Keratinocyte (primary cell): Measurements from ENCODE around the gene HPSE2. TPM values are rescaled to one million over a fixed set of nuclear protein-coding genes. Genes with fewer than 3 reads are reported as not detected.

Experiments used
- DNase-seq: peaks from one replicate; pipeline ENCODE4 v3.0.0-alpha.2; 2011; ENCODE audit warnings: low read depth, missing footprints, low spot score
- FAIRE-seq: peaks from 2 replicates; lab custom pipeline; 2011; peaks lifted over from hg19 to GRCh38; lab: Jason Lieb, UNC
- H2AFZ ChIP-seq: 2 replicates; pipeline ENCODE4 v1.6.0; 2012; ENCODE audit warnings: low read length, control low read depth, inconsistent platforms; ENCODE audit not compliant: control insufficient read depth
- H3K27ac ChIP-seq: 2 replicates; pipeline ENCODE4 v1.5.1; 2011; ENCODE audit warnings: low read length; ENCODE audit not compliant: control insufficient read depth, insufficient read depth
- H3K27me3 ChIP-seq: 3 replicates; pipeline ENCODE4 v1.6.0; 2011; ENCODE audit warnings: low read length; ENCODE audit not compliant: control insufficient read depth, insufficient read depth; ENCODE audit errors: extremely low read depth
- H3K36me3 ChIP-seq, 2 experiments: 2 replicates in 1 of 2; 3 replicates in 1 of 2; pipeline ENCODE4 v1.5.1; 2011; ENCODE audit warnings: low read length in 2 of 2, mild to moderate bottlenecking in 1 of 2; ENCODE audit not compliant: control insufficient read depth in 2 of 2, insufficient read depth in 2 of 2; ENCODE audit errors: extremely low read depth in 1 of 2
- H3K4me1 ChIP-seq: 3 replicates; pipeline ENCODE4 v1.5.1; 2011; ENCODE audit warnings: low read length; ENCODE audit not compliant: control insufficient read depth, insufficient read depth; ENCODE audit errors: extremely low read depth
- H3K4me2 ChIP-seq: 3 replicates; pipeline ENCODE4 v1.6.0; 2011; ENCODE audit warnings: low read depth, low read length; ENCODE audit not compliant: control insufficient read depth, insufficient read depth; ENCODE audit errors: extremely low read depth
- H3K4me3 ChIP-seq, 3 experiments: fragments of 200-600 bp in 1 of 3; sonication (generic) in 1 of 3; 2 replicates in 2 of 3; 3 replicates in 1 of 3; pipeline ENCODE4 v1.5.1; 2011 to 2016; ENCODE audit warnings: low read length in 3 of 3, mild to moderate bottlenecking in 3 of 3, control low read depth in 2 of 3, inconsistent platforms in 1 of 3, low read depth in 1 of 3, mixed read lengths in 1 of 3, mixed run types in 1 of 3, moderate library complexity in 1 of 3; ENCODE audit not compliant: control insufficient read depth in 2 of 3, insufficient read depth in 2 of 3; ENCODE audit errors: extremely low read depth in 1 of 3
- H3K79me2 ChIP-seq: 2 replicates; pipeline ENCODE4 v1.6.0; 2012; ENCODE audit warnings: low read length; ENCODE audit not compliant: control insufficient read depth, insufficient read depth
- H3K9ac ChIP-seq: 3 replicates; pipeline ENCODE4 v1.6.0; 2011; ENCODE audit warnings: low read length; ENCODE audit not compliant: control insufficient read depth, insufficient read depth; ENCODE audit errors: extremely low read depth
- H3K9me1 ChIP-seq: 3 replicates; pipeline ENCODE4 v1.6.0; 2011; ENCODE audit warnings: low read length; ENCODE audit not compliant: control insufficient read depth, insufficient read depth; ENCODE audit errors: extremely low read depth
- H3K9me3 ChIP-seq: 2 replicates; pipeline ENCODE4 v1.5.1; 2012; ENCODE audit warnings: low read depth, low read length; ENCODE audit not compliant: control insufficient read depth
- H4K20me1 ChIP-seq: 3 replicates; pipeline ENCODE4 v1.6.0; 2011; ENCODE audit warnings: low read length; ENCODE audit not compliant: control insufficient read depth, insufficient read depth; ENCODE audit errors: extremely low read depth
- EZH2 ChIP-seq: IDR thresholded peaks from one replicate; pipeline ENCODE4 v1.6.1; 2012; ENCODE audit warnings: inconsistent platforms, mild to moderate bottlenecking, low read length, moderate library complexity
- dilution Hi-C: fragments of 300-500 bp; cut with MboI; formaldehyde crosslinking; loops from one replicate; pipeline ENCODE4 v1.7.0; 2020; ENCODE audit warnings: low sequenced_read_pairs; ENCODE audit not compliant: extremely low pct_ligation_motif_present
- polyA plus RNA-seq, 5 experiments: library from polyadenylated mRNA; depleted of rRNA in 3 of 5; stranded (reverse) in 3 of 5; stranded (forward) in 1 of 5; unstranded in 1 of 5; fragments of >200 nt; gene quantifications; 1 replicate in 1 of 5; 2 replicates in 3 of 5; 3 replicates in 1 of 5; pipeline versions ENCODE4 v1.2.1 to v1.2.3, GENCODE V29; 2011 to 2012; ENCODE audit warnings: missing spikeins in 2 of 5, low read depth in 1 of 5, low replicate concordance in 1 of 5
- TF ChIP-seq, protein P1 (sequence below), 3 experiments: IDR thresholded peaks in 1 of 3; conservative IDR thresholded peaks in 1 of 3; optimal IDR thresholded peaks in 1 of 3; 2 replicates in 2 of 3; 3 replicates in 1 of 3; pipeline versions ENCODE3 to v1.5.1; 2011; ENCODE audit warnings: low read length in 3 of 3, mild to moderate bottlenecking in 3 of 3, moderate library complexity in 2 of 3, control low read depth in 1 of 3, inconsistent platforms in 1 of 3; ENCODE audit not compliant: insufficient read depth in 2 of 3; ENCODE audit errors: extremely low read depth in 1 of 3

HPSE2 gene
- polyA plus RNA-seq, 1 donor (not counting 4 experiments of a cell fraction or from before 2014, with no cell fraction given) = 0.01 TPM

DNA sequence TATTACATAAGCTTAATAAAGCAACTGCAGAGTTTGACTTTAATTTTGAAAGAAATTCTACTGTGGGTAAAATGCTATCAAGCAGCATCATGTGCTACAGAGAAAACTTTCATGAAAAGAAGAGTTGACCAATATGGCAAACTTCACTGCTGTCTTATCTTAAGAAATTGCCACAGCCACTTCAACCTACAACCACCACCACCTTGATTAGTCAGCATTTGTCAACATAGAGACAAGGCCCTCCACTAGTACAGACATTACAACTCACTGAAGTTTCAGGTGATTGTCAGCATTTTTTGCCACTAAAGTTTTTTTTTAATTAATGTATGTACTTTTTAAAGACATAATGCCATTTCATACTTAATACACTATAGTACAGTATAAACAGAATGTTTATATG lies 350.3 kb downstream of the HPSE2 start:
- H3K9me1 ChIP-seq = no peaks in the 10 kb centered on the region
- FAIRE-seq = no peak

DNA sequence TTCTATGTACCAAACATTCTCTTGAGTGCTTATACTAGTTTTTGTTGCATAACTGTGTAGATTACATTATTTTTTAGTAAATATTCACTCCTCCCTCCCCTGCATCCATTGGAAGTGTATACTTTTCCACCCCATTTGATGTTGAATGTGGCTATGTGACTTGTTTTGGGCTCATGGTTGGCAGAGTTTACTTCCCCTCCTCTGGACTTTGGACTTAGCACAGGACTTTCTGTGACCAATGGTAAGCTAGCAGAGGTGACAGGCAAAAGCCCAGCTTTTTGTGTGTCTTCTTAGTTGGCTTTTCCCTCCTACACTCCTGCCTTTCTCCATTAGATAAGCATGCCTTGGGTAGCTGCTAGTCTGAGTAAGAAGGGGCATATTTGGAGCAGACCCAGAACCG lies 353.9 kb downstream of the HPSE2 start:
- H3K4me3 ChIP-seq = no peak overlapping the region
- TF ChIP-seq, protein P1, sequence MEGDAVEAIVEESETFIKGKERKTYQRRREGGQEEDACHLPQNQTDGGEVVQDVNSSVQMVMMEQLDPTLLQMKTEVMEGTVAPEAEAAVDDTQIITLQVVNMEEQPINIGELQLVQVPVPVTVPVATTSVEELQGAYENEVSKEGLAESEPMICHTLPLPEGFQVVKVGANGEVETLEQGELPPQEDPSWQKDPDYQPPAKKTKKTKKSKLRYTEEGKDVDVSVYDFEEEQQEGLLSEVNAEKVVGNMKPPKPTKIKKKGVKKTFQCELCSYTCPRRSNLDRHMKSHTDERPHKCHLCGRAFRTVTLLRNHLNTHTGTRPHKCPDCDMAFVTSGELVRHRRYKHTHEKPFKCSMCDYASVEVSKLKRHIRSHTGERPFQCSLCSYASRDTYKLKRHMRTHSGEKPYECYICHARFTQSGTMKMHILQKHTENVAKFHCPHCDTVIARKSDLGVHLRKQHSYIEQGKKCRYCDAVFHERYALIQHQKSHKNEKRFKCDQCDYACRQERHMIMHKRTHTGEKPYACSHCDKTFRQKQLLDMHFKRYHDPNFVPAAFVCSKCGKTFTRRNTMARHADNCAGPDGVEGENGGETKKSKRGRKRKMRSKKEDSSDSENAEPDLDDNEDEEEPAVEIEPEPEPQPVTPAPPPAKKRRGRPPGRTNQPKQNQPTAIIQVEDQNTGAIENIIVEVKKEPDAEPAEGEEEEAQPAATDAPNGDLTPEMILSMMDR (optimal IDR thresholded peaks at IDR 0.05 in 1 of 3, IDR thresholded peaks at IDR 0.05 in 1 of 3, conservative IDR thresholded peaks at IDR 0.05 in 1 of 3; ENCODE audit: extremely low read depth in 1 of 3, insufficient read depth in 2 of 3, low read length in 3 of 3) = no peak
- no peak for TF ChIP-seq EZH2
- H3K79me2 ChIP-seq = no peaks in the 10 kb centered on the region
- dilution Hi-C loops = no loop called here
- no peak overlapping the region for H3K9ac ChIP-seq
- H2AFZ ChIP-seq = no peak overlapping the region
- no peaks in the 10 kb centered on the region for H3K27me3 ChIP-seq
- no peaks in the 10 kb centered on the region for H4K20me1 ChIP-seq
- no peak for FAIRE-seq
- H3K27ac ChIP-seq = no peak overlapping the region
- DNase-seq = no peak
- H3K9me1 ChIP-seq = no peaks in the 10 kb centered on the region
- H3K9me3 ChIP-seq = no peaks in the 10 kb centered on the region
- H3K4me1 ChIP-seq = no peaks in the 10 kb centered on the region
- H3K4me2 ChIP-seq = no peak overlapping the region
- H3K36me3 ChIP-seq = no peaks in the 10 kb centered on the region

More for the DNA sequence above, 350.3 kb downstream of the HPSE2 start:
- no peak overlapping the region for H3K27ac ChIP-seq
- dilution Hi-C loops = no loop called here
- no peak overlapping the region for H3K9ac ChIP-seq
- no peak for DNase-seq
- peaks cover 3% of the 10 kb centered on the region for H3K4me1 ChIP-seq
- H3K36me3 ChIP-seq = no peaks in the 10 kb centered on the region
- no peak overlapping the region for H2AFZ ChIP-seq
- H3K4me3 ChIP-seq = no peak overlapping the region
- H4K20me1 ChIP-seq = no peaks in the 10 kb centered on the region
- H3K4me2 ChIP-seq = no peak overlapping the region
- no peaks in the 10 kb centered on the region for H3K27me3 ChIP-seq
- no peaks in the 10 kb centered on the region for H3K9me3 ChIP-seq
- TF ChIP-seq EZH2 = no peak
- TF ChIP-seq, protein P1 (optimal IDR thresholded peaks at IDR 0.05 in 1 of 3, IDR thresholded peaks at IDR 0.05 in 1 of 3, conservative IDR thresholded peaks at IDR 0.05 in 1 of 3; ENCODE audit: extremely low read depth in 1 of 3, insufficient read depth in 2 of 3, low read length in 3 of 3) = no peak
- no peaks in the 10 kb centered on the region for H3K79me2 ChIP-seq
